H9 (cell line): ENCODE measurements around the gene ACSL4. TPM values are rescaled to one million over a fixed set of nuclear protein-coding genes. Genes with fewer than 3 reads are reported as not detected.
"Not testable (repeated sequence)": the region's sequence is repeated elsewhere in the genome, so short reads cannot be mapped to it uniquely, and the experiment has no call there.

Experiments
- DNase-seq: peaks from one replicate; pipeline ENCODE4 v3.0.0-alpha.2; 2017
- H2AFZ ChIP-seq: one replicate; pipeline ENCODE4 v1.6.1; 2013; ENCODE audit warnings: mild to moderate bottlenecking, low read length, control low read depth, moderate library complexity
- H2AK5ac ChIP-seq: 2 replicates; pipeline ENCODE4 v1.6.1; 2013; ENCODE audit warnings: low read length, control low read depth, mixed read lengths; ENCODE audit not compliant: insufficient read length
- H2BK120ac ChIP-seq: one replicate; pipeline ENCODE4 v1.6.1; 2013; ENCODE audit warnings: low read depth, mild to moderate bottlenecking, low read length, control low read depth, inconsistent platforms; ENCODE audit not compliant: poor library complexity, severe bottlenecking
- H2BK12ac ChIP-seq: 2 replicates; pipeline ENCODE4 v1.6.1; 2013; ENCODE audit warnings: low read length, control low read depth, mixed read lengths, low read depth; ENCODE audit not compliant: insufficient read length
- H2BK15ac ChIP-seq: 2 replicates; pipeline ENCODE4 v1.6.1; 2013; ENCODE audit warnings: low read depth, low read length, control low read depth
- H2BK20ac ChIP-seq: one replicate; pipeline ENCODE4 v1.6.1; 2013; ENCODE audit warnings: low read depth, mild to moderate bottlenecking, low read length, control low read depth, inconsistent platforms; ENCODE audit not compliant: poor library complexity, severe bottlenecking
- H2BK5ac ChIP-seq: 2 replicates; pipeline ENCODE4 v1.6.1; 2013; ENCODE audit warnings: low read length, control low read depth, mixed read lengths; ENCODE audit not compliant: insufficient read length
- H3K14ac ChIP-seq: 2 replicates; pipeline ENCODE4 v1.6.1; 2013; ENCODE audit warnings: low read length, control low read depth; ENCODE audit not compliant: insufficient read depth
- H3K18ac ChIP-seq: 2 replicates; pipeline ENCODE4 v1.6.1; 2013; ENCODE audit warnings: low read depth, mild to moderate bottlenecking, mixed read lengths, low read length, control low read depth; ENCODE audit not compliant: insufficient read length
- H3K23ac ChIP-seq: 2 replicates; pipeline ENCODE4 v1.6.1; 2013; ENCODE audit warnings: low read length, control low read depth, mixed read lengths, low read depth; ENCODE audit not compliant: insufficient read length
- H3K23me2 ChIP-seq: 2 replicates; pipeline ENCODE4 v1.6.1; 2013; ENCODE audit warnings: low read depth, mild to moderate bottlenecking, mixed read lengths, low read length, control low read depth; ENCODE audit not compliant: insufficient read length, poor library complexity, severe bottlenecking
- H3K27ac ChIP-seq: 2 replicates; pipeline ENCODE4 v1.5.1; 2013; ENCODE audit warnings: low read length, control low read depth, mixed read lengths, low read depth; ENCODE audit not compliant: insufficient read length
- H3K27me3 ChIP-seq: 2 replicates; pipeline ENCODE4 v1.6.1; 2013; ENCODE audit warnings: low read length, control low read depth, inconsistent platforms; ENCODE audit not compliant: insufficient read depth
- H3K4ac ChIP-seq: 2 replicates; pipeline ENCODE4 v1.6.1; 2013; ENCODE audit warnings: low read depth, mild to moderate bottlenecking, control low read depth, inconsistent platforms, low read length, moderate library complexity
- H3K4me1 ChIP-seq: 2 replicates; pipeline ENCODE4 v1.6.1; 2013; ENCODE audit warnings: low read length, control low read depth, inconsistent platforms; ENCODE audit not compliant: insufficient read depth
- H3K4me2 ChIP-seq: 2 replicates; pipeline ENCODE4 v1.6.1; 2013; ENCODE audit warnings: low read length, control low read depth, mixed read lengths; ENCODE audit not compliant: insufficient read length, insufficient read depth
- H3K56ac ChIP-seq: 2 replicates; pipeline ENCODE4 v1.6.1; 2013; ENCODE audit warnings: low read depth, mild to moderate bottlenecking, mixed read lengths, low read length, control low read depth; ENCODE audit not compliant: insufficient read length
- H3K79me1 ChIP-seq: 2 replicates; pipeline ENCODE4 v1.6.1; 2013; ENCODE audit warnings: low read depth, mild to moderate bottlenecking, moderate library complexity, low read length, control low read depth, inconsistent platforms; ENCODE audit not compliant: insufficient read depth, poor library complexity, severe bottlenecking
- H3K79me2 ChIP-seq: 2 replicates; pipeline ENCODE4 v1.6.1; 2013; ENCODE audit warnings: low read length, control low read depth, inconsistent platforms; ENCODE audit not compliant: insufficient read depth
- H3K9ac ChIP-seq: 2 replicates; pipeline ENCODE4 v1.6.1; 2013; ENCODE audit warnings: low read length, control low read depth, mixed read lengths; ENCODE audit not compliant: insufficient read length; ENCODE audit errors: extremely low read depth
- H3K9me3 ChIP-seq: one replicate; pipeline ENCODE4 v1.6.1; 2013; ENCODE audit warnings: low read depth, low read length, inconsistent platforms; ENCODE audit not compliant: control insufficient read depth
- H3T11ph ChIP-seq: one replicate; pipeline ENCODE4 v1.6.1; 2013; ENCODE audit warnings: mild to moderate bottlenecking, low read length, control low read depth, inconsistent platforms
- H4K20me1 ChIP-seq: one replicate; pipeline ENCODE4 v1.6.1; 2013; ENCODE audit not compliant: control insufficient read depth, insufficient read length, insufficient read depth
- H4K5ac ChIP-seq: 2 replicates; pipeline ENCODE4 v1.6.1; 2013; ENCODE audit warnings: low read depth, mild to moderate bottlenecking, mixed read lengths, low read length, control low read depth; ENCODE audit not compliant: insufficient read length
- H4K8ac ChIP-seq: replicated peaks from 2 replicates; pipeline ENCODE4 v1.6.1; 2013; ENCODE audit warnings: low read length, control low read depth, mixed read lengths, low read depth; ENCODE audit not compliant: insufficient read length
- H4K91ac ChIP-seq: 2 replicates; pipeline ENCODE4 v1.6.1; 2013; ENCODE audit warnings: low read depth, mild to moderate bottlenecking, moderate library complexity, mixed read lengths, low read length, control low read depth; ENCODE audit not compliant: insufficient read length
- H3K27ac Mint-ChIP-seq, 3 experiments: 2 replicates in 2 of 3; 3 replicates in 1 of 3; pipeline ENCODE4 v1.8.0; 2020 to 2021; ENCODE audit warnings: mixed read lengths in 3 of 3, mild to moderate bottlenecking in 1 of 3, moderate library complexity in 1 of 3
- H3K27me3 Mint-ChIP-seq: 2 replicates; pipeline ENCODE4 v1.8.0; 2021; ENCODE audit warnings: low read depth, mild to moderate bottlenecking, moderate library complexity, mixed read lengths
- H3K36me3 Mint-ChIP-seq, 3 experiments: 2 replicates in 2 of 3; 3 replicates in 1 of 3; pipeline ENCODE4 v1.8.0; 2020 to 2021; ENCODE audit warnings: low read depth in 3 of 3, mixed read lengths in 3 of 3; ENCODE audit not compliant: insufficient read depth in 1 of 3
- H3K4me1 Mint-ChIP-seq, 2 experiments: 2 replicates each; pipeline ENCODE4 v1.8.0; 2020; ENCODE audit warnings: mixed read lengths in 2 of 2
- H3K4me3 Mint-ChIP-seq, 2 experiments: 2 replicates in 1 of 2; 3 replicates in 1 of 2; pipeline ENCODE4 v1.8.0; 2020 to 2021; ENCODE audit warnings: mild to moderate bottlenecking in 2 of 2, mixed read lengths in 2 of 2, moderate library complexity in 1 of 2
- H3K9me3 Mint-ChIP-seq, 2 experiments: 2 replicates in 1 of 2; 3 replicates in 1 of 2; pipeline ENCODE4 v1.8.0; 2020; ENCODE audit warnings: mild to moderate bottlenecking in 2 of 2, mixed read lengths in 2 of 2, moderate library complexity in 1 of 2
- WGBS: extraction: QIAGEN DNeasy Blood & Tissue Kit; methylation state at CpG from one replicate; pipeline ENCODE4 v1.1.7; 2013; ENCODE audit warnings: missing lambda C conversion rate, low lambda C conversion rate, mixed read lengths; ENCODE audit not compliant: insufficient read length; ENCODE audit errors: extremely low coverage; 5-methylcytosine and 5-hydroxymethylcytosine counted together
- total RNA-seq: library from RNA; stranded (reverse); gene quantifications from 2 replicates; pipeline ENCODE4 v1.2.1, GENCODE V29; 2021
- TF ChIP-seq, protein P1 (sequence below): fragments of 200-600 bp; sonication (generic); conservative IDR thresholded peaks from 3 replicates; pipeline ENCODE4 v1.8.0; 2021; ENCODE audit warnings: antibody characterized with exemption, mild to moderate bottlenecking

Gene ACSL4
- total RNA-seq, 1 experiment from 2014 or later, result 41.6 TPM

DNA sequence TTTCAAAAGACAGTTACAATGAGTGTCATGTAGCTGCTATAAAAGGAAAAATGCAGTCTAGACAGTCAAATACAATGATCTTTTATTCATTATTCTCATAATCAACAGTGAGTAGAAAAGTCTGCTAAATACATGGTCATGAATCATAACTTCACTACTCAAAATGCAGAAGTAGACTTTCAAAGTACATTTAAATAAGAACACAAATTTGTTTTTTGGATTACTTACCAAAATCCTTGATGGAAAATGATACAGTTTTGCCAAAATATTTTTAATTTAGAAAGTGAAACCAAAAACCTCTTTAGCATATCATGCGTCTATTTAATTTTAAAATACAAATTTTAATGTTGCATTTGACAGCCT lies 4.9 kb downstream of the ACSL4 start:
- H3K36me3 Mint-ChIP-seq, result peaks cover 8 to 25% (median 19%) of the 10 kb centered on the region in 3 experiments
- no peak overlapping the region for H3K4me3 Mint-ChIP-seq
- H3K4me1 Mint-ChIP-seq, result peaks cover 18 to 21% of the 10 kb centered on the region in 2 experiments
- no CpG with 5 or more reads among the region's 1 CpG for WGBS
- H3K27me3 Mint-ChIP-seq, result no peaks in the 10 kb centered on the region; the same call in 1 of the 2 replicates
- Histone ChIP-seq H2BK120ac (no peak overlapping the region), H3K9ac (no peak overlapping the region), H4K20me1 (no peaks in the 10 kb centered on the region), H3K18ac (no peak overlapping the region), H4K91ac (no peak overlapping the region), H3K79me1 (peaks cover 2% of the 10 kb centered on the region), H2BK15ac (no peak overlapping the region), H4K8ac (no peak overlapping the region), H3T11ph (no peak overlapping the region), H3K23ac (no peak overlapping the region), H3K56ac (no peak overlapping the region), H3K14ac (no peak overlapping the region), H3K4me1 (no peaks in the 10 kb centered on the region), H3K79me2 (peaks cover 5% of the 10 kb centered on the region; the same call in 1 of the 2 replicates), H2AK5ac (no peak overlapping the region), H2BK20ac (no peak overlapping the region), H2BK12ac (no peak overlapping the region), H3K27ac (no peak overlapping the region), H3K27me3 (no peaks in the 10 kb centered on the region), H2BK5ac (no peak overlapping the region), H2AFZ (no peak overlapping the region), H3K4ac (no peak overlapping the region), H3K23me2 (peaks cover 8% of the 10 kb centered on the region), H3K4me2 (no peak overlapping the region), H3K9me3 (no peaks in the 10 kb centered on the region), H4K5ac (no peak overlapping the region)
- peaks cover 0 to 3% of the 10 kb centered on the region in 2 experiments; a peak in 3 of 5 replicates for H3K9me3 Mint-ChIP-seq
- H3K27ac Mint-ChIP-seq, result peak overlapping the region in 1 of 3 experiments; percentile 55; a peak in 2 of 7 replicates
- no peak for DNase-seq
- TF ChIP-seq, protein P1, sequence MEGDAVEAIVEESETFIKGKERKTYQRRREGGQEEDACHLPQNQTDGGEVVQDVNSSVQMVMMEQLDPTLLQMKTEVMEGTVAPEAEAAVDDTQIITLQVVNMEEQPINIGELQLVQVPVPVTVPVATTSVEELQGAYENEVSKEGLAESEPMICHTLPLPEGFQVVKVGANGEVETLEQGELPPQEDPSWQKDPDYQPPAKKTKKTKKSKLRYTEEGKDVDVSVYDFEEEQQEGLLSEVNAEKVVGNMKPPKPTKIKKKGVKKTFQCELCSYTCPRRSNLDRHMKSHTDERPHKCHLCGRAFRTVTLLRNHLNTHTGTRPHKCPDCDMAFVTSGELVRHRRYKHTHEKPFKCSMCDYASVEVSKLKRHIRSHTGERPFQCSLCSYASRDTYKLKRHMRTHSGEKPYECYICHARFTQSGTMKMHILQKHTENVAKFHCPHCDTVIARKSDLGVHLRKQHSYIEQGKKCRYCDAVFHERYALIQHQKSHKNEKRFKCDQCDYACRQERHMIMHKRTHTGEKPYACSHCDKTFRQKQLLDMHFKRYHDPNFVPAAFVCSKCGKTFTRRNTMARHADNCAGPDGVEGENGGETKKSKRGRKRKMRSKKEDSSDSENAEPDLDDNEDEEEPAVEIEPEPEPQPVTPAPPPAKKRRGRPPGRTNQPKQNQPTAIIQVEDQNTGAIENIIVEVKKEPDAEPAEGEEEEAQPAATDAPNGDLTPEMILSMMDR, result no peak

DNA sequence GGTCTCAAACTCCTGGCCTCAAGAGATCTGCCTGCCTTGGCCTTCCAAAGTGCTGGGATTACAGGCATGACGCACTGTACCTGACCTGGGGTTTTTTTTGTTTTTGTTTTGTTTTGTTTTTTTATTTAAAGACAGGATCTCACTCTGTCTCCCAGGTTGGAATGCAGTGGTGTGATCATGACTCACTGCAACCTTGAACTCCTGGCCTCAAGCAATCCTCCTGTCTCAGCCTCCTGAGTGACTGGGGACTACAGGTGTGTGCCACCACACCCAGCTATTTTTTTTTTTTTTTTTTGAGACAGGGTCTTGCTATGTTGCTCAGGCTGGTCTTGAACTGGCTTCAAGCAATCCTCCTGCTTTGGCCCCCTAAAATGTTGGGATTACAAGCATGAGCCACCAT lies 8.1 kb downstream of the ACSL4 start:
- not testable (repeated sequence) for H2BK20ac ChIP-seq, H3K27me3 Mint-ChIP-seq, DNase-seq, H3K14ac ChIP-seq, H3K9me3 ChIP-seq, H3K23me2 ChIP-seq, H4K8ac ChIP-seq, H2BK5ac ChIP-seq, H3K18ac ChIP-seq, H2AK5ac ChIP-seq, H2BK120ac ChIP-seq, H3T11ph ChIP-seq, H3K79me1 ChIP-seq, H3K9ac ChIP-seq, H3K27ac Mint-ChIP-seq, H2BK12ac ChIP-seq, H4K20me1 ChIP-seq, H3K4me1 ChIP-seq, H3K9me3 Mint-ChIP-seq, H3K79me2 ChIP-seq, H2AFZ ChIP-seq, H3K27ac ChIP-seq, H3K27me3 ChIP-seq, H3K4ac ChIP-seq, H3K4me2 ChIP-seq, H3K56ac ChIP-seq, H3K23ac ChIP-seq, H3K4me3 Mint-ChIP-seq, H2BK15ac ChIP-seq, H4K5ac ChIP-seq, H4K91ac ChIP-seq
- no CpG with 5 or more reads among the region's 1 CpG for WGBS
- H3K4me1 Mint-ChIP-seq, result peaks cover 29% of the 10 kb centered on the region in 2 experiments
- H3K36me3 Mint-ChIP-seq, result peaks cover 8 to 16% (median 15%) of the 10 kb centered on the region in 3 experiments
